Adrenal gland (tissue), 12 donors: Measurements from ENCODE around the gene KIF6. TPM values are rescaled to one million over a fixed set of nuclear protein-coding genes. Genes with fewer than 3 reads are reported as not detected.

Source experiments
- DNase-seq, 7 donors: peaks; one replicate each; pipeline ENCODE4 v3.0.0-alpha.2; 2019 to 2020
- H3K27ac ChIP-seq, 5 donors: fragments of 200-600 bp; sonication (generic) in 4 of 5; 1 replicate in 3 of 5; 2 replicates in 2 of 5; pipeline versions ENCODE4 v1.5.1 to v1.8.0; 2016 to 2020; ENCODE audit warnings: mild to moderate bottlenecking in 1 of 5
- H3K27me3 ChIP-seq: fragments of 200-600 bp; 2 replicates; pipeline ENCODE4 v1.8.0; 2021
- H3K36me3 ChIP-seq, 2 donors: fragments of 200-600 bp; replicated peaks in 1 of 2; 1 replicate in 1 of 2; 2 replicates in 1 of 2; pipeline versions ENCODE4 v1.5.1 to v1.8.0; 2018 to 2022
- H3K4me1 ChIP-seq, 2 donors: fragments of 200-600 bp; replicated peaks in 1 of 2; 1 replicate in 1 of 2; 2 replicates in 1 of 2; pipeline versions ENCODE4 v1.5.1 to v1.8.0; 2018 to 2021
- H3K4me3 ChIP-seq, 4 donors: fragments of 200-600 bp; sonication (generic) in 3 of 4; one replicate each; pipeline ENCODE4 v1.5.1; 2016 to 2018
- H3K9me3 ChIP-seq, 3 donors: fragments of 200-600 bp; sonication (generic) in 1 of 3; replicated peaks in 1 of 3; 1 replicate in 2 of 3; 2 replicates in 1 of 3; pipeline versions ENCODE4 v1.5.1 to v1.8.0; 2016 to 2021
- POLR2A ChIP-seq, 2 donors: fragments of 450-650 bp; IDR thresholded peaks; one replicate each; pipeline ENCODE4 v1.6.1; 2017; ENCODE audit warnings: antibody characterized with exemption in 2 of 2, mild to moderate bottlenecking in 2 of 2, moderate library complexity in 1 of 2
- WGBS, 4 donors: extraction: QIAGEN DNeasy Blood & Tissue Kit in 2 of 4; methylation state at CpG; one replicate each; pipeline versions ENCODE4 v1.1.5 to v1.1.7; 2013 to 2017; 5-methylcytosine and 5-hydroxymethylcytosine counted together
- intact Hi-C, 2 donors: fragments of 100-400 bp; cut with DNase I; formaldehyde crosslinking; loops; one replicate each; pipeline versions ENCODE4 v1.14.1 to v1.15.0; 2022 to 2023
- polyA plus RNA-seq, 3 donors: library from polyadenylated mRNA; stranded (reverse); fragments of 200-250 nt in 2 of 3; fragments of 350-450 nt in 1 of 3; fragmentation: Illumina TruSeq in 1 of 3; extraction: RNeasy Lipid Tissue Mini Kit (QIAGEN cat#74804) in 1 of 3; gene quantifications; one replicate each; pipeline ENCODE4 v1.2.3, GENCODE V29; 2013 to 2014
- total RNA-seq, 9 donors: library from RNA; depleted of rRNA in 4 of 9; stranded (reverse); fragments of >200 nt in 4 of 9; fragments of 120-200 nt in 1 of 9; fragmentation: NEBNext Ultra II Directional in 1 of 9; extraction: Animal tissue kit (Norgen Biotek cat#: 25700) in 1 of 9; gene quantifications; one replicate each; pipeline versions ENCODE4 v1.1.0 to v1.2.4, GENCODE V29; 2013 to 2023
- TF ChIP-seq, protein P1 (sequence below), 6 experiments: fragments of 450-650 bp in 4 of 6; fragments of 200-600 bp in 2 of 6; sonication (generic) in 1 of 6; IDR thresholded peaks; 1 replicate in 5 of 6; 2 replicates in 1 of 6; pipeline versions ENCODE4 v1.5.1 to v1.8.0; 2016 to 2021; ENCODE audit warnings: antibody characterized with exemption in 6 of 6, mild to moderate bottlenecking in 2 of 6, moderate library complexity in 1 of 6
- donor health status: healthy with polysubstance abuse.
- donor health status: Bipolar disorder and iron deficiency.
- donor health status: DM: yes; HTN: yes; CAD: no.
- donor health status: DM: no; HTN: no; CAD: no.
- donor health status: DM: no; HTN: no; CAD: no.
- donor health status: DM: yes; HTN: yes; CAD: no.

KIF6 gene
- total and polyA plus RNA-seq, 12 donors = 0.52 to 4.2 (median 0.73) TPM

DNA sequence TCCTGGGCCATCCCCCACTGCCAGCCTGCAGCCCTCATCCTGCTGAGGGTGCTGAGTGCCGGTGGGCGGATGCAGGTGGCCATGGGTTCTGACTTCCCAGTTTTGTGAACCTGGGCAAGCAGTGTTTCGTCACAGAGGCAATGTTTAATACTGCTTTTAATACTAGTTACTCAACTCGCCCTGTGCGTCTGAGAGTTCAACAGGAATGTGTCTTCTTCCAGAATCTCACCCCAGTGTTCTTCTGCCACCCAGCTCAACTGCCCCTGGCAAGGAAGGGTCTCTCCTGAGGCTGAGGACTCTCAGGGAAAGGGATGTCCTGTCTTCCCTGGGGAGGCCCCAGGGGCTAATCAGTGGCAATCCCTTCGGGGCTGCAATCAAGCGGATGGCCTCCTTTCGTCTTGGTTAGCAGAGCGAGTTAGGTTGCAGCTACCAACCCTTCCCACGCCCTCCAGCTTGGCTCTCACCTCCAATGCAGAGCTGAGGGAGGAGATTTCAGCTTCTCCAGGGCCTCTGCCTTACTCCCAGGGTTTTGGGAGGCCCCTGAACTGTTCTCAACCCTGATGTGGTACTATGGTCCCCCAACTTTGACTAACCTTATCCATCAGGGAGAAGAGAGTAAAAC lies 404.7 kb downstream of the KIF6 start:
- H3K4me1 ChIP-seq = no peaks in the 10 kb centered on the region
- no peak overlapping the region for H3K4me3 ChIP-seq
- no peak overlapping the region for H3K27ac ChIP-seq

DNA sequence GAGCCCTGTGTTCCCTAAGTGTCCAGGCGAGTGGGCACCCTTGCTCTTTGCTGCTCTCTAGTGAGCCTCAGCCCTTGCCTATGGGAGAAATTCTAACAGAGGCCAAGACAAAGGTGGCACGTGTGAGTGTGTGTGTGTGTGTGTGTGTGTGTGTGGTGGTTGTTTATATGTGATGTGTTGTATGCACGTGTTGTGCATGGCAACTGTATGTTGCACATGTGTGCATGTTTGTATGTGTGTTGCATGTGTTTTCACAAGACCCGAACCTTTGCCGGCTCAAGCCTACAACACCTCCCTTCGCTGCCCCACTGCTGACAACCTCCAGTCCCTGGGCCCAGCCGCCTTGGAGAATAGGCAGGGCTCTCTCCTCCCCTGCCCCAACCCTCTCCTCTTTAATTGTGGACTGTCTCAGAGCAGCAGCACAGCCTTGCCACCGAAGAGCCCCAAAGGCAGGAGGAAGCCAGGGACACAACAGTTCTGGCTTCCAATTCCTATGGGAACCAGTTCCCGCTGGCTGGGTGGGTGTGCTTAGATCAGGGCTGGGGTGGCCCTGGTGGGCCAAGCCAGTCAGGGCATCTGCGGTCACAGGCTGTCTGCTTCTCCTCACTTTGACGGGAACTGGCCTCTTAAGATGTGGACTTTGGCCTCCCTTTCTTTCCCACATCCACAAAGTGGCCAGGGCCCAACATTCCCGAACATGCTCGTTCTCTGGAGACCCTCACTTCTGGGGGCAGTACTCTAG lies 405.4 kb downstream of the KIF6 start:
- TF ChIP-seq, protein P1, sequence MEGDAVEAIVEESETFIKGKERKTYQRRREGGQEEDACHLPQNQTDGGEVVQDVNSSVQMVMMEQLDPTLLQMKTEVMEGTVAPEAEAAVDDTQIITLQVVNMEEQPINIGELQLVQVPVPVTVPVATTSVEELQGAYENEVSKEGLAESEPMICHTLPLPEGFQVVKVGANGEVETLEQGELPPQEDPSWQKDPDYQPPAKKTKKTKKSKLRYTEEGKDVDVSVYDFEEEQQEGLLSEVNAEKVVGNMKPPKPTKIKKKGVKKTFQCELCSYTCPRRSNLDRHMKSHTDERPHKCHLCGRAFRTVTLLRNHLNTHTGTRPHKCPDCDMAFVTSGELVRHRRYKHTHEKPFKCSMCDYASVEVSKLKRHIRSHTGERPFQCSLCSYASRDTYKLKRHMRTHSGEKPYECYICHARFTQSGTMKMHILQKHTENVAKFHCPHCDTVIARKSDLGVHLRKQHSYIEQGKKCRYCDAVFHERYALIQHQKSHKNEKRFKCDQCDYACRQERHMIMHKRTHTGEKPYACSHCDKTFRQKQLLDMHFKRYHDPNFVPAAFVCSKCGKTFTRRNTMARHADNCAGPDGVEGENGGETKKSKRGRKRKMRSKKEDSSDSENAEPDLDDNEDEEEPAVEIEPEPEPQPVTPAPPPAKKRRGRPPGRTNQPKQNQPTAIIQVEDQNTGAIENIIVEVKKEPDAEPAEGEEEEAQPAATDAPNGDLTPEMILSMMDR (IDR thresholded peaks at IDR 0.05) = no peak
- TF ChIP-seq POLR2A (IDR thresholded peaks at IDR 0.05) = no peak

More for the DNA sequence above, 404.7 kb downstream of the KIF6 start:
- no peaks in the 10 kb centered on the region for H3K27me3 ChIP-seq
- no peaks in the 10 kb centered on the region for H3K9me3 ChIP-seq
- 68 to 86% (median 75%) methylated on average over 8 to 10 of the region's 10 CpGs for WGBS, 4 donors
- no peaks in the 10 kb centered on the region for H3K36me3 ChIP-seq
- TF ChIP-seq, protein P1 (IDR thresholded peaks at IDR 0.05) = no peak
- no peak for TF ChIP-seq POLR2A (IDR thresholded peaks at IDR 0.05)
- DNase-seq = no peak
- intact Hi-C loops = no loop called here

DNA sequence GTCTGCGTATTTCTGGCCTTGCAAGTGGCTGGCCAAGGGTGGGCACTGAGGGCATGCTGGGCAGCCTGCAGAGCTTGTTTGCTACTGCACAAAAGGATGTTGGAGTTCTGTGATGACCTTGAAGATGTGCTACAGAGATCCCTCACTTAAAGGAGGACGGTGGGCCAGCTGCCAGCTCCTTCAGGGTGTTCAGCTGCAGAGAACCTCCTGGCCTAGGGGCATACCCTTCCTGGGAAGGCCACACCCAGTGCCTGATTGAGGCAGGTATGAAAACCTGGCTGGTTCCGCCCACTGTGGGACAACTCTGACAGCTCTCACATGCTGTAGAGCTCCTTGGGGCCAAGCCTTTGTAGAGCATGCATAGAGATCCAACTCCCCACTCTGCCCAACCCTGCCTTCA lies 408.0 kb downstream of the KIF6 start:
- H3K27ac ChIP-seq = no peak overlapping the region
- no peaks in the 10 kb centered on the region for H3K9me3 ChIP-seq
- intact Hi-C loops = loop anchor here in 1 of 2 donors (10.0 kb wide), 1 partner anchor 322 kb away; no protein-coding TSS in a partner anchor
- 70 to 100% (median 84%) methylated on average over 3 of the region's 3 CpGs for WGBS, 4 donors
- H3K4me1 ChIP-seq = peaks cover 0 to 7% of the 10 kb centered on the region in 2 donors
- H3K27me3 ChIP-seq = peaks cover 23% of the 10 kb centered on the region
- no peak overlapping the region for H3K4me3 ChIP-seq
- no peaks in the 10 kb centered on the region for H3K36me3 ChIP-seq
- TF ChIP-seq, protein P1 (IDR thresholded peaks at IDR 0.05) = no peak
- TF ChIP-seq POLR2A (IDR thresholded peaks at IDR 0.05) = no peak
- no peak for DNase-seq

More for the DNA sequence above, 405.4 kb downstream of the KIF6 start:
- 63 to 82% (median 79%) methylated on average over 9 to 13 of the region's 13 CpGs for WGBS, 4 donors
- Histone ChIP-seq H3K4me1 (no peaks in the 10 kb centered on the region), H3K27ac (no peak overlapping the region), H3K4me3 (no peak overlapping the region), H3K36me3 (no peaks in the 10 kb centered on the region), H3K27me3 (no peaks in the 10 kb centered on the region), H3K9me3 (no peaks in the 10 kb centered on the region)
- DNase-seq = no peak
- intact Hi-C loops = loop anchor here in 1 of 2 donors (10.0 kb wide), 1 partner anchor 325 kb away; no protein-coding TSS in a partner anchor

DNA sequence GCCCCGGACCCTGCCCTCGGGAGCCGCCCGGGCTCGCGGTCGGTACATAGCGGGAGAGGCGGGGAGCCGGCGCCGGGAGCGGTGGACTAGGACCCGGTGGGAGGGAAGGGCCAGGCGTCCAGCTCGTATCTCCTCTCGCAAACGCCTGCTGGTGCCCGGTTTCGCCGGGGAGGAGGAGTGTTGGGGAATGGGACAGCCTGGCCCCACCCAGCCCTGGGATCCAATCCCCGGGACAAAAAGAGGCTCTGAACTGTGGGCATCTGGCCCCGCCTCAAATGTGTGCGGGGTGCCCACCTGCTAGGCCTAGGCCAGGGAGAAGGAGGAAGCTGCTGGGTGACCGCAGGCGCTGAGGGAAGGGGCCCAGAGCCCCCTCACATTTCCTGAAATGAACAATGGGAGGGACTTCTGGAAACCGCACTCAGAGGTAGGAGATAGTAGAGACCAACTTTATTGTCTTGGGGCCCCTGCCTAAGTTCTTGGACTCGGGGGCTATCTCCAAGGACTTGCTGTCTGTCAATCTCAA lies 410.9 kb downstream of the KIF6 start, which contains the start of gene KCNK17:
KCNK17 (minus strand) TSS at position 147 of the 523 bp plus-strand sequence; CDS start at position 48, 99 bp downstream.
- Histone ChIP-seq H3K4me1 (peaks cover 0 to 7% of the 10 kb centered on the region in 2 donors), H3K27ac (no peak within 1 kb of the TSS), H3K27me3 (peaks cover 29% of the 10 kb centered on the region), H3K36me3 (no peaks in the 10 kb centered on the region), H3K9me3 (no peaks in the 10 kb centered on the region), H3K4me3 (no peak within 1 kb of the TSS)
- 14 to 79% (median 20%) methylated on average over 4 to 28 of the region's 28 CpGs for WGBS, 4 donors
- DNase-seq = no peak
- intact Hi-C loops = loop anchor here in 1 of 2 donors (10.0 kb wide), 1 partner anchor 320 kb away; no protein-coding TSS in a partner anchor
- TF ChIP-seq POLR2A (IDR thresholded peaks at IDR 0.05) = no peak
- TF ChIP-seq, protein P1 (IDR thresholded peaks at IDR 0.05) = no peak
